Kidney (tissue), 14 donors: ENCODE measurements around the gene APEX1. TPM values are rescaled to one million over a fixed set of nuclear protein-coding genes. Genes with fewer than 3 reads are reported as not detected.

Source experiments
- DNase-seq, 5 donors: peaks; one replicate each; pipeline ENCODE4 v3.0.0-alpha.2; 2013 to 2020
- FAIRE-seq: peaks from 2 replicates; lab custom pipeline; 2012; peaks lifted over from hg19 to GRCh38; lab: Jason Lieb, UNC
- H3K27ac ChIP-seq, 2 donors: one replicate each; pipeline ENCODE4 v1.7.0; 2013; ENCODE audit warnings: low read depth in 2 of 2, low read length in 2 of 2, inconsistent platforms in 1 of 2
- H3K27me3 ChIP-seq: one replicate; pipeline ENCODE4 v1.7.1; 2013; ENCODE audit warnings: low read length, inconsistent platforms; ENCODE audit not compliant: control insufficient read depth, insufficient read depth
- H3K36me3 ChIP-seq, 3 donors: one replicate each; pipeline versions ENCODE4 v1.7.0 to v1.7.1; 2013; ENCODE audit warnings: low read length in 3 of 3, control low read depth in 1 of 3, inconsistent platforms in 1 of 3; ENCODE audit not compliant: insufficient read depth in 3 of 3, control insufficient read depth in 2 of 3
- H3K4me1 ChIP-seq, 3 donors: one replicate each; pipeline versions ENCODE4 v1.7.0 to v1.7.1; 2013; ENCODE audit warnings: low read length in 3 of 3, inconsistent platforms in 1 of 3, low read depth in 1 of 3; ENCODE audit not compliant: control insufficient read depth in 2 of 3, insufficient read depth in 2 of 3
- H3K4me3 ChIP-seq, 3 donors: one replicate each; pipeline versions ENCODE4 v1.7.0 to v1.8.1; 2013; ENCODE audit warnings: low read length in 3 of 3, control low read depth in 1 of 3, inconsistent platforms in 1 of 3
- H3K9ac ChIP-seq, 3 donors: one replicate each; pipeline versions ENCODE4 v1.7.0 to v1.7.1; 2013; ENCODE audit warnings: low read length in 3 of 3, control low read depth in 1 of 3, inconsistent platforms in 1 of 3
- H3K9me3 ChIP-seq, 3 donors: one replicate each; pipeline versions ENCODE4 v1.7.0 to v1.7.1; 2013; ENCODE audit warnings: low read length in 3 of 3, control low read depth in 1 of 3, inconsistent platforms in 1 of 3; ENCODE audit not compliant: control insufficient read depth in 2 of 3, insufficient read depth in 1 of 3
- intact Hi-C: fragments of 100-400 bp; cut with DNase I; formaldehyde crosslinking; loops from one replicate; pipeline ENCODE4 v1.11.1; 2022
- polyA plus RNA-seq: library from polyadenylated mRNA; stranded (reverse); fragments of 350-450 nt; fragmentation: Illumina TruSeq; extraction: RNeasy Lipid Tissue Mini Kit (QIAGEN cat#74804); gene quantifications from one replicate; pipeline ENCODE4 v1.2.3, GENCODE V29; 2014; ENCODE audit warnings: low read depth, low replicate concordance; ENCODE audit not compliant: insufficient read depth
- total RNA-seq: library from RNA; stranded (reverse); fragmentation: NEBNext Ultra II Directional; extraction: Animal tissue kit (Norgen Biotek cat#: 25700); gene quantifications from one replicate; pipeline ENCODE4 v1.2.1, GENCODE V29; 2021
- TF ChIP-seq, protein P1 (sequence below): IDR thresholded peaks from 3 replicates; pipeline ENCODE4 v1.5.1; 2012; ENCODE audit warnings: mild to moderate bottlenecking, moderate library complexity, borderline replicate concordance; ENCODE audit not compliant: insufficient read depth; ENCODE audit errors: extremely low read depth
- donor health status: control.
- donor health status: control.
- donor health status: control.
- donor health status: control.
- donor health status: control.
- donor health status: DM: yes; HTN: yes; CAD: no.
- donor health status: Normal renal cell carcinoma (clear cell type).

Gene APEX1
- total and polyA plus RNA-seq, 2 donors from 2014 or later, result 109 to 119 TPM

DNA sequence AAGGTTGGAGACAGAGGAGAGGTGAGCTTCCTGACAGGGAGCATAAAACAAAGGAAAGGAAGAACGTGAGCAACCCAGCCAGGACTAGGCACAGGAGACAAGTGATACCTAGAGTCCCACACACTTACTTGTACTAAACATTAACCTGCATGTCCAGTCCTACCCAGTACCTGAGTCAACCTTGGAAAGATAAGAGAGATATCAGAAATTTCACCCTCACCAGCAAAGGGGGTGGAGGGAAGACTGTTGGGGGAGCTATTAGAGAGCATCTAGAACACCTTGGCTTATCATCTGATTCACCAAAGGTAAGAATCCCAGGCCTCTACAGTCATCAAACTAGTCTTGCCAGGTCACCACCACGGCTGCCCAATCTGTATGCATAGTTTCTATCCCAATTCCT lies 30.2 kb upstream of the APEX1 start:
- no peak overlapping the region for H3K4me3 ChIP-seq
- intact Hi-C loops, result no loop called here
- no peak for DNase-seq
- no peaks in the 10 kb centered on the region for H3K27me3 ChIP-seq
- H3K9me3 ChIP-seq, result no peaks in the 10 kb centered on the region
- no peaks in the 10 kb centered on the region for H3K36me3 ChIP-seq
- TF ChIP-seq, protein P1, sequence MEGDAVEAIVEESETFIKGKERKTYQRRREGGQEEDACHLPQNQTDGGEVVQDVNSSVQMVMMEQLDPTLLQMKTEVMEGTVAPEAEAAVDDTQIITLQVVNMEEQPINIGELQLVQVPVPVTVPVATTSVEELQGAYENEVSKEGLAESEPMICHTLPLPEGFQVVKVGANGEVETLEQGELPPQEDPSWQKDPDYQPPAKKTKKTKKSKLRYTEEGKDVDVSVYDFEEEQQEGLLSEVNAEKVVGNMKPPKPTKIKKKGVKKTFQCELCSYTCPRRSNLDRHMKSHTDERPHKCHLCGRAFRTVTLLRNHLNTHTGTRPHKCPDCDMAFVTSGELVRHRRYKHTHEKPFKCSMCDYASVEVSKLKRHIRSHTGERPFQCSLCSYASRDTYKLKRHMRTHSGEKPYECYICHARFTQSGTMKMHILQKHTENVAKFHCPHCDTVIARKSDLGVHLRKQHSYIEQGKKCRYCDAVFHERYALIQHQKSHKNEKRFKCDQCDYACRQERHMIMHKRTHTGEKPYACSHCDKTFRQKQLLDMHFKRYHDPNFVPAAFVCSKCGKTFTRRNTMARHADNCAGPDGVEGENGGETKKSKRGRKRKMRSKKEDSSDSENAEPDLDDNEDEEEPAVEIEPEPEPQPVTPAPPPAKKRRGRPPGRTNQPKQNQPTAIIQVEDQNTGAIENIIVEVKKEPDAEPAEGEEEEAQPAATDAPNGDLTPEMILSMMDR, result no peak
- no peak for FAIRE-seq
- H3K4me1 ChIP-seq, result peaks cover 0 to 2% (median 0%) of the 10 kb centered on the region in 3 donors
- H3K27ac ChIP-seq, result no peak overlapping the region
- H3K9ac ChIP-seq, result no peak overlapping the region

DNA sequence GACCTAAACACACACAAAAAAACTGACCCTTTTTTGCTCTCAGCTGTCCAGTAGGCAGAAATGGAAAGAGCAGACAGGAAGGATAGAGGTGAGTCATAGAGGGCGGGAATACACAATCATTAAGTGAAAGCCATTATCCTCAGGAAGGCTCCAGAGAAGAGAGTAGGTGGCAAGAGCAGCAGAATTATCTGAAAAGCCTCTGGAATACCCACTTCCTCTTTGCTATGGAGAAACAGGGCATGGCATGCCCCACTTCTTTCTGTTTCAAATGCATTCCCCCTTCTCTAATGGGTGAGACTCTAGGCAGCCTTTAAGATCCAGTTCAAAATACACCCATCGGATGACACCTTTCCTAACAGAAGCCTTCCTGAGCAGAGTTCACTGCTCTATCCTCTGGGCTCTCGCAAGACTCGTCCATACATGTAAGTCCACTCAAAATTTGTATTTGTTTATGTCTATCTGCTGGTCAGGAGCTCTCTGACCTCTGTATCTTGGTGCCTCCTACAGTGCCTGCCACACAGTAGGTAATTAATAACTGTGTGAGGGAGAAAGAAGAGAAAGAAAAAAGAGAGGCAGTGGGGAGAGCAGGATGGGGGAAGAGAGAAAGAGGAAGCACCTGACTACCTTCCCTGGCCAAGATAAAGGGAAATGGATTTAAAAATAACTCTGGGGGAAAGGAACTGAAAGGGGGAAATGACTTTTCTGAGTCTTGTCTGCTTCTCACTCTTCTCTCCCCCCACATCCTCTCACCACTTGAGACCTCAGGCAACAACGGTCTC lies 27.6 kb upstream of the APEX1 start:
- TF ChIP-seq, protein P1, result no peak
- Histone ChIP-seq H3K36me3 (no peaks in the 10 kb centered on the region), H3K4me1 (peaks cover 0 to 2% (median 0%) of the 10 kb centered on the region in 3 donors), H3K9me3 (no peaks in the 10 kb centered on the region), H3K4me3 (no peak overlapping the region), H3K27me3 (no peaks in the 10 kb centered on the region), H3K9ac (no peak overlapping the region), H3K27ac (no peak overlapping the region)
- FAIRE-seq, result no peak
- DNase-seq, result no peak
- intact Hi-C loops, result no loop called here

DNA sequence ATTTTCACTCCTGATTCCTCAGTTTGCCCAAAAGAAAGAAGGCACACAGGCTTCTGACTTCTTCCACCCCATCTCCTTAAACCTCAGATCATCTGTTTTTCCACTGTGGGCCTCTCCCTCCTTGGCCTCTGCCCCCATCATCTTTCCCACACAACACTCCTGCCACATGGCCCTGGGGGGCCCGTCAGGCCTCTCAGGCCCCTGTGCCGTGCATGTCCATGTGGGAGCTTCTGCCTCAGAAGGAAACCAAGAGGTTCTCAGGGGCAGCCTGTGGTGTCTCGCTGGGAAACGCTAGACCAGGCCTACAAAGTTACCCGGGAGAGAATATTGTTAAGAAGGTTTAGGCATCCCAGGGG lies 27.0 kb upstream of the APEX1 start:
- Histone ChIP-seq H3K9ac (no peak overlapping the region), H3K4me1 (peaks cover 0 to 2% (median 0%) of the 10 kb centered on the region in 3 donors), H3K27ac (no peak overlapping the region), H3K4me3 (no peak overlapping the region), H3K36me3 (no peaks in the 10 kb centered on the region), H3K27me3 (no peaks in the 10 kb centered on the region), H3K9me3 (no peaks in the 10 kb centered on the region)
- TF ChIP-seq, protein P1, result no peak
- intact Hi-C loops, result no loop called here
- DNase-seq (no peak), FAIRE-seq (no peak)
